MM.1S (cell line): Measurements from ENCODE around the gene SLC25A40.
A peak's percentile ranks its signal among the peaks of the same experiment; 100 is the strongest.

Source experiments
- DNase-seq: peaks from one replicate; pipeline ENCODE4 v3.0.0-alpha.2; 2015
- H2AFZ ChIP-seq: fragments of 300-600 bp; sonication (generic); 2 replicates; pipeline ENCODE4 v1.6.0; 2016; ENCODE audit warnings: antibody characterized with exemption, low read length
- H3F3A ChIP-seq: fragments of 300-600 bp; sonication (generic); 2 replicates; pipeline ENCODE4 v1.6.1; 2016; ENCODE audit warnings: mild to moderate bottlenecking, antibody characterized with exemption, low read length, moderate library complexity, mixed read lengths; ENCODE audit not compliant: insufficient read depth
- H3K27ac ChIP-seq: fragments of 300-600 bp; sonication (generic); 2 replicates; pipeline ENCODE4 v1.5.1; 2016; ENCODE audit warnings: mild to moderate bottlenecking, low read length
- H3K27me3 ChIP-seq: fragments of 300-600 bp; sonication (generic); replicated peaks from 2 replicates; pipeline ENCODE4 v1.6.0; 2016; ENCODE audit warnings: low read length; ENCODE audit not compliant: insufficient read depth
- H3K36me3 ChIP-seq: fragments of 300-600 bp; sonication (generic); replicated peaks from 2 replicates; pipeline ENCODE4 v1.6.1; 2016; ENCODE audit warnings: mild to moderate bottlenecking, low read length, mixed read lengths; ENCODE audit not compliant: insufficient read depth
- H3K4me1 ChIP-seq: fragments of 300-600 bp; sonication (generic); 2 replicates; pipeline ENCODE4 v1.6.1; 2016; ENCODE audit warnings: low read length, mixed read lengths
- H3K4me2 ChIP-seq: fragments of 300-600 bp; sonication (generic); 2 replicates; pipeline ENCODE4 v1.6.0; 2016; ENCODE audit warnings: low read depth, low read length
- H3K4me3 ChIP-seq: fragments of 300-600 bp; sonication (generic); 2 replicates; pipeline ENCODE4 v1.5.1; 2016; ENCODE audit warnings: low read length, mixed read lengths
- H3K79me2 ChIP-seq: fragments of 300-600 bp; sonication (generic); 2 replicates; pipeline ENCODE4 v1.6.1; 2016; ENCODE audit warnings: mixed run types, low read length, mixed read lengths
- H3K9ac ChIP-seq: fragments of 300-600 bp; sonication (generic); 2 replicates; pipeline ENCODE4 v1.6.1; 2016; ENCODE audit warnings: low read length, mixed read lengths
- H3K9me2 ChIP-seq: fragments of 300-600 bp; sonication (generic); replicated peaks from 2 replicates; pipeline ENCODE4 v1.6.1; 2016; ENCODE audit warnings: mild to moderate bottlenecking, low read length, mixed read lengths; ENCODE audit not compliant: insufficient read depth
- H3K9me3 ChIP-seq: fragments of 300-600 bp; sonication (generic); replicated peaks from 2 replicates; pipeline ENCODE4 v1.6.1; 2016; ENCODE audit warnings: mild to moderate bottlenecking, low read length, mixed read lengths; ENCODE audit not compliant: insufficient read depth
- H4K20me1 ChIP-seq: fragments of 300-600 bp; sonication (generic); 2 replicates; pipeline ENCODE4 v1.6.1; 2016; ENCODE audit warnings: mild to moderate bottlenecking, low read length, moderate library complexity, mixed read lengths; ENCODE audit not compliant: insufficient read depth
- CTCF ChIP-seq: fragments of 300-600 bp; sonication (generic); IDR thresholded peaks from 2 replicates; pipeline ENCODE4 v1.5.1; 2016; ENCODE audit warnings: antibody characterized with exemption, low read length, mixed read lengths
- EZH2 ChIP-seq: fragments of 300-600 bp; sonication (generic); optimal IDR thresholded peaks from 2 replicates; pipeline ENCODE3; 2017; ENCODE audit warnings: low read depth, mild to moderate bottlenecking, antibody characterized with exemption, low read length, mixed read lengths
- EZH2phosphoT487 ChIP-seq: fragments of 300-600 bp; sonication (generic); IDR thresholded peaks from 2 replicates; pipeline ENCODE4 v1.6.1; 2018; ENCODE audit warnings: antibody characterized with exemption, low read length

Gene SLC25A40

GRCh38 chr7:87885018-87885417, 8.9 kb upstream of the SLC25A40 start:
- H3K9me3 ChIP-seq: no peaks in the 10 kb centered on the region
- no peaks in the 10 kb centered on the region for H3K27me3 ChIP-seq
- DNase-seq: no peak
- no peak overlapping the region for H3K4me2 ChIP-seq
- peaks cover 10% of the 10 kb centered on the region; the same call in 1 of the 2 replicates for H3K36me3 ChIP-seq
- H3K4me3 ChIP-seq: no peak overlapping the region
- no peak overlapping the region for H3K9ac ChIP-seq
- peaks cover 5% of the 10 kb centered on the region; the same call in 1 of the 2 replicates for H4K20me1 ChIP-seq
- H3K4me1 ChIP-seq: no peaks in the 10 kb centered on the region
- H3F3A ChIP-seq: no peaks in the 10 kb centered on the region
- TF ChIP-seq EZH2phosphoT487: no peak
- no peak for TF ChIP-seq EZH2
- TF ChIP-seq CTCF: no peak
- peaks cover 97% of the 10 kb centered on the region for H3K79me2 ChIP-seq
- no peak overlapping the region for H2AFZ ChIP-seq
- no peaks in the 10 kb centered on the region for H3K9me2 ChIP-seq
- H3K27ac ChIP-seq: no peak overlapping the region

- Histone ChIP-seq H3K36me3 (peaks cover 7% of the 10 kb centered on the region; the same call in 1 of the 2 replicates), H3K9me3 (no peaks in the 10 kb centered on the region), H3K9me2 (no peaks in the 10 kb centered on the region), H2AFZ (no peak overlapping the region), H4K20me1 (peaks cover 5% of the 10 kb centered on the region; the same call in 1 of the 2 replicates), H3K9ac (no peak overlapping the region), H3K4me3 (no peak overlapping the region), H3K79me2 (peaks cover 98% of the 10 kb centered on the region), H3K4me1 (peaks cover 5% of the 10 kb centered on the region; the same call in 1 of the 2 replicates), H3K4me2 (no peak overlapping the region), H3K27ac (no peak overlapping the region), H3F3A (peaks cover 4% of the 10 kb centered on the region), H3K27me3 (no peaks in the 10 kb centered on the region)
- no peak for DNase-seq
- TF ChIP-seq CTCF (no peak), EZH2phosphoT487 (no peak), EZH2 (no peak)
Measured at GRCh38 chr7:87882151-87882937, 6.2 kb upstream of the SLC25A40 start.

DNA sequence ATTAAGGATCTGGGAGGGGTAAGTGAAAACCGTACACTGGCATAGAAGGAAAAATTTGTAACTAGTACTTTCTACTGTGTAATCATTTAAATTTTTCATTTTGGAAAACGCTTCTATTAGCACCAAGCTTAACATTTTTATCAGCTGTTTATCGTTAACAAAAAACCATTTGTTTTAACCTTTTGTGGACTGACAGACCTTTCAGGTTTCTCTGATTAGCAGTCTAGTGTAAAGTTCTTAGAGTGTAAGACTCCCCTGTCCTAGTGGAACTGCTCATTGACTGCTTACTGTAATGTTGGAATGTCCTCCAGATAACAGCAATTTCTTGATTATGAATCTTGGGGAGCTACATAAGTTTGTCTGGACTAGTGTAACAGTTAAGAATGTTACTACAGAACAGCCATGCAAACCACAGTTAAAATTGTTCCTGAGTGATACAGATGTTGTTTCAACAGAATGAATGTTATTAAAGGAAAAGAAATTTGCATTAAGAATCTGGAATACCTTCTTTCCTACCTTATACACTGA, 2.1 kb upstream of the SLC25A40 start:
- no peak for TF ChIP-seq EZH2
- no peak for TF ChIP-seq CTCF
- no peak for TF ChIP-seq EZH2phosphoT487
- Histone ChIP-seq H3K9me2 (no peaks in the 10 kb centered on the region), H3F3A (peaks cover 20% of the 10 kb centered on the region), H3K9ac (peak overlapping the region; percentile 90; the same call in 1 of the 2 replicates), H3K79me2 (peaks cover 90% of the 10 kb centered on the region), H3K4me2 (peak overlapping the region; percentile 71), H3K27me3 (no peaks in the 10 kb centered on the region), H3K9me3 (no peaks in the 10 kb centered on the region), H3K36me3 (no peaks in the 10 kb centered on the region; the same call in 1 of the 2 replicates), H3K4me3 (peak overlapping the region; percentile 94), H4K20me1 (no peaks in the 10 kb centered on the region; the same call in 1 of the 2 replicates), H3K4me1 (peaks cover 5% of the 10 kb centered on the region; the same call in 1 of the 2 replicates), H3K27ac (no peak overlapping the region), H2AFZ (no peak overlapping the region)
- DNase-seq: no peak
